ENCODE results near the gene WDR33. TPM values are rescaled to one million over a fixed set of nuclear protein-coding genes. Genes with fewer than 3 reads are reported as not detected.

Gene WDR33
- total RNA-seq, 1 donor from 2014 or later: 54.7 TPM

GRCh38 chr2:127670055-127670956 lies 140.7 kb downstream of the WDR33 start:
- H3K4me1 Mint-ChIP-seq (ENCODE audit: unreplicated experiment): no peaks in the 10 kb centered on the region
- H3K9me3 Mint-ChIP-seq: no peaks in the 10 kb centered on the region
- H3K27me3 Mint-ChIP-seq: peaks cover 73% of the 10 kb centered on the region
- no peak for TF ChIP-seq CTCF (conservative IDR thresholded peaks at IDR 0.05)
- no peak overlapping the region for H3K27ac Mint-ChIP-seq
- H3K4me3 Mint-ChIP-seq: no peak overlapping the region
- no peak for DNase-seq (ENCODE audit: extremely low spot score, unreplicated experiment)
- no peaks in the 10 kb centered on the region for H3K36me3 Mint-ChIP-seq

DNA sequence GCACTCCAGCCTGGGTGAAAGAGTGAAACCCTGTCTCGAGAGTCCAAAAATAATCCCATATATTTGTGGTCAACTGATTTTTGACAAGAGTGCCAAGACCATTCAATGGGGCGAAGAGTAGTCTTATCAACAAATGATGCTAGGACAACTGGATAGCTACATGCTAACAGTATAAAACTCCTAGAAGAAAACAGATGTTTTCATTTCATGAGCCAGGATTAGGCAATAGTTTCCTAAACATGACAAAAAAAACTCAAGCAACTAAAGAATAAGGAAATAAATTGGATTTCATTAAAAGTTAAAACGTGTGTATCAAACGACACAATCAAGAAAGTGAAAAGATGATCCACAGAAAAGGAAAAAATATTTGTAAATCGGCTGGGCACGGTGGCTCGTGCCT lies 141.9 kb downstream of the WDR33 start:
- Mint-ChIP-seq H3K36me3 (no peaks in the 10 kb centered on the region), H3K27ac (no peak overlapping the region), H3K4me3 (no peak overlapping the region), H3K27me3 (peaks cover 78% of the 10 kb centered on the region), H3K9me3 (no peaks in the 10 kb centered on the region), H3K4me1 (ENCODE audit: unreplicated experiment) (no peaks in the 10 kb centered on the region)
- no peak for TF ChIP-seq CTCF (conservative IDR thresholded peaks at IDR 0.05)
- DNase-seq (ENCODE audit: extremely low spot score, unreplicated experiment): no peak

DNA sequence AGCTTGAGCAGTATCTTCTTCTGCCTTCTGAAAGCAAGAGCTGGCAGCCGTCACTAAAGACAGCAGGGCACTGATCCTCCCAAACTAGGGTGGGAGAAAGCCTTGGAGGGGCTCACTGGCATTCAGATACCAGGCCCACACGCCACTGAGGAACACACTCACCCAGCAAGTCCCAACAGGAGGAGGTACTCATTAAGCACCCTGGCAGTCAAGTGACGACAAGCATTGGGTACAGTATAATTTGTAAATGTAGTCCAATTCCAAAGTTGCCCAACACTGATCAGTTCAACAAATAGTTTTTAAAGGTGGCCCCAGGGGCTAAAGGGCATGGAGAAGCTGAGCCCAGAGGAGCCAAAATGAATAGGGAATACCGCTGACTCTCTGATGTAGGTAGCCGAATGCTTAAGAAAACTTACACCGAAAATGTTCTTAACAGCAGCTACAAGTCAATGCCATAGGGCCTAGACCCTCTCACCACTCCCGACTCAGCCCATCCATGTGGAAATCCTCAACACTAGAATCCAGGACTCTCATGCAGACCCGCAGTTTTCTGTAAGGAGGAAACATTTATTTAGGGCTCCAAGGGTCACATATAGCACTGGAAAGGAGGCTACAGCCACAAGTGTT lies 145.6 kb downstream of the WDR33 start:
- Mint-ChIP-seq H3K27ac (no peak overlapping the region), H3K4me1 (ENCODE audit: unreplicated experiment) (peaks cover 5% of the 10 kb centered on the region), H3K9me3 (no peaks in the 10 kb centered on the region), H3K27me3 (peaks cover 62% of the 10 kb centered on the region), H3K4me3 (no peak overlapping the region), H3K36me3 (no peaks in the 10 kb centered on the region)
- no peak for DNase-seq (ENCODE audit: extremely low spot score, unreplicated experiment)
- no peak for TF ChIP-seq CTCF (conservative IDR thresholded peaks at IDR 0.05)

GRCh38 chr2:127664895-127665225 lies 146.1 kb downstream of the WDR33 start:
- Mint-ChIP-seq H3K36me3 (no peaks in the 10 kb centered on the region), H3K27ac (no peak overlapping the region), H3K4me3 (no peak overlapping the region), H3K9me3 (no peaks in the 10 kb centered on the region), H3K4me1 (ENCODE audit: unreplicated experiment) (peaks cover 5% of the 10 kb centered on the region), H3K27me3 (peaks cover 57% of the 10 kb centered on the region)
- DNase-seq (ENCODE audit: extremely low spot score, unreplicated experiment): no peak
- no peak for TF ChIP-seq CTCF (conservative IDR thresholded peaks at IDR 0.05)

DNA sequence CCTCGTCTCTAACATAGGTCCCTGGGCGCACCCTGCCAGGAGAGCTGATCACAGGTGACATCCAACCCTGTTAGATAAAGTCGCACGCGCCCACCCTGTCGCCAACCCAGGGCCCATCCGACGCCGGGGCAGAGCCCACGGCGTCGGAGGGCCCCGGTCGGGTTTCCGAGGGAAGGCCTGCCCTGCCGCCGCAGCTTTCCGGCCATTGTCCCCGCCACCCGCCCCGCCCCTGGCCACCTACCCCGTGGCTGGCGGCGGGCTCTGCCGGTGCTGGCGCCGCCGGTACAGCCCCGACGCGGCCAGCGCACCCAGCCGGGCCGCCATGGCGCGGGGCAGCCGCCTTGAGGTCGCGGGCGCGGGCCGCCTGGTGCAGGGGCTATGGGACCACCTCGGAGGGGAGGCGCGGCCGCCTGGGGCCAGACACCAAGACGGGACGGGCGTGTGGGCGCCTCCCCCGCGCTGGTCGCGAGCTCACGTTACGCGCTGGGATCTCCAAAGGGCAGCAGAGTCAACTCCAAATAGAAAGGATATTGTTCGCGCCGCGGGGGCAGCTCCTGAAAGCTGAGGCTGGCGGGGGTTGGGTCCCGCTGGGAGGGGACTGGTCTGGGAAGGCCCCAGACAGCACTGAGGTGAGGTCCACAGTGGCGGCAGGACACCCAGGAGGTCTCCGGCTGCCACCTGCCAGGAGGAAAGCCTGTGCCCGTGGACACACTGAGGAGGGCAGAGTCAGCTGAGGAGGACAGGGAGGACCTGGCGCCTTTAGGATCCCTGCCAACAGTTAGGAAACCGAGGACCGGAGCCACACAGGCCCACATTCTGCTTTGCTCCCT lies 146.7 kb downstream of the WDR33 start:
- peaks cover 54% of the 10 kb centered on the region for H3K27me3 Mint-ChIP-seq
- DNase-seq (ENCODE audit: extremely low spot score, unreplicated experiment): no peak
- H3K4me3 Mint-ChIP-seq: peak overlapping the region; percentile 55
- TF ChIP-seq CTCF (conservative IDR thresholded peaks at IDR 0.05): no peak
- H3K27ac Mint-ChIP-seq: no peak overlapping the region
- peaks cover 5% of the 10 kb centered on the region for H3K4me1 Mint-ChIP-seq (ENCODE audit: unreplicated experiment)
- no peaks in the 10 kb centered on the region for H3K36me3 Mint-ChIP-seq
- no peaks in the 10 kb centered on the region for H3K9me3 Mint-ChIP-seq
